ENCODE measurements around the gene HSPA12B. TPM values are rescaled to one million over a fixed set of nuclear protein-coding genes. Genes with fewer than 3 reads are reported as not detected.

HSPA12B gene
- total RNA-seq, 2 experiments from 2014 or later, result 0.08 TPM; not detected in 1

GRCh38 chr20:3738111-3739053, 5.9 kb downstream of the HSPA12B start:
- no peak for DNase-seq
- Mint-ChIP-seq H3K36me3 (ENCODE audit: low read depth) (no peaks in the 10 kb centered on the region), H3K27me3 (peaks cover 15% of the 10 kb centered on the region), H3K4me1 (no peaks in the 10 kb centered on the region), H3K4me3 (no peak overlapping the region), H3K27ac (no peak overlapping the region), H3K9me3 (no peaks in the 10 kb centered on the region)
- POLR2A ChIA-PET, result no interaction called here
- CTCF ChIA-PET, result interaction anchor here (1.5 kb wide), 1 partner anchor 27 kb away, joined by 3 read pairs; no protein-coding TSS in a partner anchor

GRCh38 chr20:3739054-3739925, 6.8 kb downstream of the HSPA12B start:
- Mint-ChIP-seq H3K27me3 (peaks cover 16% of the 10 kb centered on the region), H3K9me3 (no peaks in the 10 kb centered on the region), H3K4me1 (peaks cover 2% of the 10 kb centered on the region), H3K4me3 (no peak overlapping the region), H3K36me3 (ENCODE audit: low read depth) (no peaks in the 10 kb centered on the region), H3K27ac (no peak overlapping the region)
- DNase-seq, result no peak
- CTCF ChIA-PET, result interaction anchor here (1.5 kb wide), 1 partner anchor 28 kb away, joined by 3 read pairs; no protein-coding TSS in a partner anchor
- POLR2A ChIA-PET, result interaction anchor here (1.7 kb wide), 1 partner anchor 29 kb away, joined by 5 read pairs; the partner anchor contains the start of gene ADISSP

GRCh38 chr20:3739926-3740451, 7.5 kb downstream of the HSPA12B start:
- Mint-ChIP-seq H3K27ac (no peak overlapping the region), H3K27me3 (peaks cover 22% of the 10 kb centered on the region), H3K4me1 (peaks cover 9% of the 10 kb centered on the region), H3K9me3 (no peaks in the 10 kb centered on the region), H3K36me3 (ENCODE audit: low read depth) (no peaks in the 10 kb centered on the region), H3K4me3 (no peak overlapping the region)
- ChIA-PET CTCF (interaction anchor here (0.9 to 1.5 kb wide), 2 partner anchors 10 to 29 kb away, joined by 3 read pairs; no protein-coding TSS in a partner anchor), POLR2A (interaction anchor here (1.7 kb wide), 1 partner anchor 28 kb away, joined by 5 read pairs; the partner anchor contains the start of gene ADISSP)
- no peak for DNase-seq

GRCh38 chr20:3740615-3741301, 8.3 kb downstream of the HSPA12B start:
- peaks cover 20% of the 10 kb centered on the region for H3K27me3 Mint-ChIP-seq

GRCh38 chr20:3741836-3742458, 9.5 kb downstream of the HSPA12B start:
- ChIA-PET CTCF (interaction anchor here (1.3 kb wide), 1 partner anchor 31 kb away, joined by 5 read pairs; no protein-coding TSS in a partner anchor), POLR2A (no interaction called here)
- H3K27me3 Mint-ChIP-seq, result peaks cover 14% of the 10 kb centered on the region

More at GRCh38 chr20:3740615-3741301, 8.3 kb downstream of the HSPA12B start:
- H3K4me3 Mint-ChIP-seq, result no peak overlapping the region
- DNase-seq, result no peak
- H3K9me3 Mint-ChIP-seq, result no peaks in the 10 kb centered on the region
- no peak overlapping the region for H3K27ac Mint-ChIP-seq
- H3K4me1 Mint-ChIP-seq, result peaks cover 12% of the 10 kb centered on the region
- H3K36me3 Mint-ChIP-seq (ENCODE audit: low read depth), result no peaks in the 10 kb centered on the region
- POLR2A ChIA-PET, result interaction anchor here (1.7 kb wide), 1 partner anchor 27 kb away, joined by 5 read pairs; the partner anchor contains the start of gene ADISSP
- CTCF ChIA-PET, result interaction anchor here (0.7 to 1.3 kb wide), 3 partner anchors 9 to 61 kb away, joined by 3 to 5 read pairs (median 5); no protein-coding TSS in a partner anchor

GRCh38 chr20:3743251-3743650, 10.8 kb downstream of the HSPA12B start:
- Mint-ChIP-seq H3K4me3 (no peak overlapping the region), H3K4me1 (peaks cover 12% of the 10 kb centered on the region), H3K27ac (no peak overlapping the region), H3K9me3 (no peaks in the 10 kb centered on the region), H3K27me3 (peaks cover 12% of the 10 kb centered on the region), H3K36me3 (ENCODE audit: low read depth) (no peaks in the 10 kb centered on the region)
- ChIA-PET POLR2A (no interaction called here), CTCF (interaction anchor here (0.6 to 1.5 kb wide), 6 partner anchors 8 to 851 kb away, joined by 3 to 5 read pairs (median 4); no protein-coding TSS in a partner anchor)
- no peak for DNase-seq

More at GRCh38 chr20:3741836-3742458, 9.5 kb downstream of the HSPA12B start:
- H3K27ac Mint-ChIP-seq, result no peak overlapping the region
- H3K36me3 Mint-ChIP-seq (ENCODE audit: low read depth), result no peaks in the 10 kb centered on the region
- no peaks in the 10 kb centered on the region for H3K9me3 Mint-ChIP-seq
- no peak for DNase-seq
- H3K4me3 Mint-ChIP-seq, result no peak overlapping the region
- H3K4me1 Mint-ChIP-seq, result peaks cover 12% of the 10 kb centered on the region

- no peak overlapping the region for H3K27ac Mint-ChIP-seq
- CTCF ChIA-PET, result interaction anchor here (0.6 to 1.9 kb wide), 7 partner anchors 12 to 852 kb away, joined by 3 to 7 read pairs (median 3); no protein-coding TSS in a partner anchor
- peaks cover 12% of the 10 kb centered on the region for H3K27me3 Mint-ChIP-seq
- DNase-seq, result no peak
- H3K4me3 Mint-ChIP-seq, result no peak overlapping the region
- H3K9me3 Mint-ChIP-seq, result no peaks in the 10 kb centered on the region
- peaks cover 12% of the 10 kb centered on the region for H3K4me1 Mint-ChIP-seq
- no peaks in the 10 kb centered on the region for H3K36me3 Mint-ChIP-seq (ENCODE audit: low read depth)
- POLR2A ChIA-PET, result no interaction called here
These were observed 11.6 kb downstream of the HSPA12B start for GRCh38 chr20:3744037-3744436.

GRCh38 chr20:3744806-3745685, 12.6 kb downstream of the HSPA12B start:
- DNase-seq, result peak; percentile 78
- H3K9me3 Mint-ChIP-seq, result no peaks in the 10 kb centered on the region
- peak overlapping the region; percentile 51 for H3K4me3 Mint-ChIP-seq
- ChIA-PET CTCF (interaction anchor here (0.8 to 1.9 kb wide), 7 partner anchors 11 to 147 kb away, joined by 3 to 9 read pairs (median 4); partner anchors contain the start of gene AP5S1), POLR2A (interaction anchor here (1.3 kb wide), 1 partner anchor 22 kb away, joined by 5 read pairs; the partner anchor contains the start of gene ADISSP)
- H3K27ac Mint-ChIP-seq, result no peak overlapping the region
- H3K27me3 Mint-ChIP-seq, result peaks cover 12% of the 10 kb centered on the region
- peaks cover 12% of the 10 kb centered on the region for H3K4me1 Mint-ChIP-seq
- H3K36me3 Mint-ChIP-seq (ENCODE audit: low read depth), result no peaks in the 10 kb centered on the region

- ChIA-PET POLR2A (interaction anchor here (1.3 kb wide), 1 partner anchor 22 kb away, joined by 5 read pairs; the partner anchor contains the start of gene ADISSP), CTCF (interaction anchor here (0.8 to 2.0 kb wide), 7 partner anchors 11 to 146 kb away, joined by 3 to 9 read pairs (median 6); partner anchors contain the start of genes ADISSP and AP5S1)
- Mint-ChIP-seq H3K4me3 (no peak overlapping the region), H3K4me1 (peaks cover 12% of the 10 kb centered on the region), H3K27ac (no peak overlapping the region), H3K36me3 (ENCODE audit: low read depth) (no peaks in the 10 kb centered on the region), H3K27me3 (peaks cover 12% of the 10 kb centered on the region), H3K9me3 (no peaks in the 10 kb centered on the region)
- no peak for DNase-seq
These were observed 13.2 kb downstream of the HSPA12B start for GRCh38 chr20:3745686-3746173.

GRCh38 chr20:3747471-3747870, 15.0 kb downstream of the HSPA12B start:
- CTCF ChIA-PET, result interaction anchor here (0.9 to 2.0 kb wide), 4 partner anchors 11 to 71 kb away, joined by 3 to 6 read pairs (median 3); partner anchors contain the start of gene ADISSP
- H3K9me3 Mint-ChIP-seq, result no peaks in the 10 kb centered on the region
- H3K27ac Mint-ChIP-seq, result no peak overlapping the region
- H3K27me3 Mint-ChIP-seq, result peaks cover 12% of the 10 kb centered on the region
- no peak overlapping the region for H3K4me3 Mint-ChIP-seq
- POLR2A ChIA-PET, result interaction anchor here (1.1 to 1.5 kb wide), 3 partner anchors 11 to 40 kb away, joined by 3 to 4 read pairs (median 3); partner anchors contain the start of gene CENPB
- DNase-seq, result no peak
- H3K4me1 Mint-ChIP-seq, result peaks cover 21% of the 10 kb centered on the region
- no peaks in the 10 kb centered on the region for H3K36me3 Mint-ChIP-seq (ENCODE audit: low read depth)

Measured in activated CD4-positive, alpha-beta memory T cell treated with anti-CD3 and anti-CD28 coated beads, Interleukin-2, amount 10 ng/mL, durations not matched to agents 7 days and 5 days (primary cell).